Embryonic facial prominence (tissue), 1 donor: ENCODE data around the gene CADM1.
A peak's percentile ranks its signal among the peaks of the same experiment; 100 is the strongest.

Source experiments
- DNase-seq: peaks from one replicate; pipeline ENCODE4 v3.0.0-alpha.2; 2016; ENCODE audit errors: extremely low spot score

CADM1 gene

GRCh38 chr11:115515647-115516395 lies 11.6 kb upstream of the CADM1 start:
- DNase-seq: no peak

- no peak for DNase-seq
These were observed 2.9 kb upstream of the CADM1 start for GRCh38 chr11:115506954-115507675.

- no peak for DNase-seq
These were observed 960 bp upstream of the CADM1 start for GRCh38 chr11:115505175-115505574.

GRCh38 chr11:115503886-115504275 lies 334 bp downstream of the CADM1 start:
- DNase-seq: no peak

GRCh38 chr11:115503083-115503885 lies 931 bp downstream of the CADM1 start:
- DNase-seq: peak; percentile 39

- no peak for DNase-seq
These were observed 1.6 kb downstream of the CADM1 start for GRCh38 chr11:115502636-115503082.

- DNase-seq: peak; percentile 49
These were observed 2.2 kb downstream of the CADM1 start for GRCh38 chr11:115501893-115502589.

GRCh38 chr11:115501502-115501892 lies 2.7 kb downstream of the CADM1 start:
- DNase-seq: no peak

- no peak for DNase-seq
These were observed 3.4 kb downstream of the CADM1 start for GRCh38 chr11:115500547-115501501.

GRCh38 chr11:115499891-115500290 lies 4.3 kb downstream of the CADM1 start:
- DNase-seq: no peak

- DNase-seq: no peak
These were observed 4.9 kb downstream of the CADM1 start for GRCh38 chr11:115499241-115499799.

- no peak for DNase-seq
These were observed 5.9 kb downstream of the CADM1 start for GRCh38 chr11:115498354-115498753.

- no peak for DNase-seq
These were observed 6.9 kb downstream of the CADM1 start for GRCh38 chr11:115497303-115497702.

GRCh38 chr11:115496892-115497291 lies 7.3 kb downstream of the CADM1 start:
- DNase-seq: no peak

GRCh38 chr11:115493905-115494304 lies 10.3 kb downstream of the CADM1 start:
- no peak for DNase-seq

GRCh38 chr11:115493488-115493887 lies 10.7 kb downstream of the CADM1 start:
- DNase-seq: no peak

- DNase-seq: no peak
These were observed 14.7 kb downstream of the CADM1 start for GRCh38 chr11:115489466-115489865.

GRCh38 chr11:115488945-115489344 lies 15.3 kb downstream of the CADM1 start:
- DNase-seq: no peak

- DNase-seq: no peak
These were observed 22.7 kb downstream of the CADM1 start for GRCh38 chr11:115481528-115481927.

GRCh38 chr11:115480611-115481010 lies 23.6 kb downstream of the CADM1 start:
- DNase-seq: no peak
